HEK293 (cell line): ENCODE data around the gene ZNF714.

Experiments
- CTCF ChIP-seq: fragments of 450-650 bp; formaldehyde crosslinking; IDR thresholded peaks from 2 replicates; pipeline ENCODE4 v1.5.1; 2016; ENCODE audit warnings: missing biosample characterization, missing genetic modification characterization
- PATZ1 ChIP-seq: fragments of 450-650 bp; formaldehyde crosslinking; IDR thresholded peaks from 2 replicates; pipeline ENCODE4 v1.5.1; 2016; ENCODE audit warnings: missing biosample characterization, missing genetic modification characterization
- PRDM6 ChIP-seq: fragments of 450-650 bp; formaldehyde crosslinking; IDR thresholded peaks from 2 replicates; pipeline ENCODE4 v1.5.1; 2017; ENCODE audit warnings: missing biosample characterization, missing genetic modification characterization
- REST ChIP-seq: fragments of 450-650 bp; formaldehyde crosslinking; IDR thresholded peaks from 2 replicates; pipeline ENCODE4 v1.5.1; 2016; ENCODE audit warnings: missing biosample characterization, missing genetic modification characterization
- ZNF214 ChIP-seq: fragments of 450-650 bp; formaldehyde crosslinking; IDR thresholded peaks from 2 replicates; pipeline ENCODE4 v1.5.1; 2017; ENCODE audit warnings: missing biosample characterization, mild to moderate bottlenecking, missing genetic modification characterization, borderline replicate concordance
- ZNF248 ChIP-seq: fragments of 450-650 bp; formaldehyde crosslinking; IDR thresholded peaks from 2 replicates; pipeline ENCODE4 v1.5.1; 2017; ENCODE audit warnings: missing biosample characterization, missing genetic modification characterization
- ZNF274 ChIP-seq, 2 experiments: fragments of 200-500 bp in 1 of 2; fragments of 450-650 bp in 1 of 2; sonication (Bioruptor generic) in 1 of 2; formaldehyde crosslinking in 1 of 2; IDR thresholded peaks; 2 replicates each; pipeline versions ENCODE4 v1.5.1 to v1.6.1; 2014 to 2016; ENCODE audit warnings: borderline replicate concordance in 1 of 2, inconsistent platforms in 1 of 2, low read length in 1 of 2, missing biosample characterization in 1 of 2, missing genetic modification characterization in 1 of 2
- ZNF366 ChIP-seq: fragments of 450-650 bp; formaldehyde crosslinking; conservative IDR thresholded peaks from 2 replicates; pipeline ENCODE4 v1.5.1; 2016; ENCODE audit warnings: missing biosample characterization, missing genetic modification characterization
- ZNF449 ChIP-seq: fragments of 450-650 bp; formaldehyde crosslinking; IDR thresholded peaks from 2 replicates; pipeline ENCODE4 v1.5.1; 2017; ENCODE audit warnings: missing biosample characterization, mild to moderate bottlenecking, missing genetic modification characterization, moderate library complexity

- TF ChIP-seq ZNF449 (tag by site-specific recombination) (no peak), CTCF (tag by site-specific recombination) (no peak), REST (tag by site-specific recombination) (no peak), PATZ1 (no peak), ZNF248 (tag by site-specific recombination) (no peak), PRDM6 (tag by site-specific recombination) (no peak), ZNF214 (no peak), ZNF274 (IDR thresholded peaks at IDR 0.05; ENCODE audit: low read length) (no peak), ZNF274 (tag by site-specific recombination; IDR thresholded peaks at IDR 0.05; ENCODE audit: borderline replicate concordance) (no peak), ZNF366 (tag by site-specific recombination) (no peak)
Measured at GRCh38 chr19:21149877-21150276, 67.9 kb downstream of the ZNF714 start.
